Astrocyte (in vitro differentiated cells and primary cell): ENCODE results near the gene KDR.

Experiments used
- EZH2 ChIP-seq: IDR thresholded peaks from 2 replicates; pipeline ENCODE4 v1.6.1; 2012; ENCODE audit warnings: mild to moderate bottlenecking, low read length, inconsistent platforms; ENCODE audit not compliant: insufficient read depth
- TF ChIP-seq, protein P1 (sequence below): IDR thresholded peaks from 2 replicates; pipeline ENCODE4 v1.5.1; 2011; ENCODE audit warnings: low read depth, mild to moderate bottlenecking, inconsistent platforms, low read length, moderate library complexity; ENCODE audit not compliant: insufficient read depth

DNA sequence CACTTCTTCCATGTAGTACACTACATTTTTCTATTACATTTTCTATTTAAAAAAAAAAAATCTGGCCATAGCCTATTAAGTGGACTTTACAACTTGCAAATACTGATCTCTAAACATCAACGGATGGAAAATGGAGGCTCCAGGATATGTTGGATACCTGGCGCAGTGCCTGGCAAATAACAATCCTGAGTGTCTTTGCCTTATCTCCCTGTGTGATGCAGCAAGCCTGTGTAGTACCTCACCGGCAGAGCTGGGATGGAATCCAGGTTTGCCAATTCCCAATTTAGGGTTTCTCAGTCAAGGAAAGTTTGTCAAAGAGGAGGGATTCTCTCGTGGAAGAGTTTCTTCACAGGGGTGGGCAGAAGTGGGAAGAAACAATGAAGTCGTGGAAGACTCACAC lies 93.2 kb downstream of the KDR start:
- TF ChIP-seq, protein P1, sequence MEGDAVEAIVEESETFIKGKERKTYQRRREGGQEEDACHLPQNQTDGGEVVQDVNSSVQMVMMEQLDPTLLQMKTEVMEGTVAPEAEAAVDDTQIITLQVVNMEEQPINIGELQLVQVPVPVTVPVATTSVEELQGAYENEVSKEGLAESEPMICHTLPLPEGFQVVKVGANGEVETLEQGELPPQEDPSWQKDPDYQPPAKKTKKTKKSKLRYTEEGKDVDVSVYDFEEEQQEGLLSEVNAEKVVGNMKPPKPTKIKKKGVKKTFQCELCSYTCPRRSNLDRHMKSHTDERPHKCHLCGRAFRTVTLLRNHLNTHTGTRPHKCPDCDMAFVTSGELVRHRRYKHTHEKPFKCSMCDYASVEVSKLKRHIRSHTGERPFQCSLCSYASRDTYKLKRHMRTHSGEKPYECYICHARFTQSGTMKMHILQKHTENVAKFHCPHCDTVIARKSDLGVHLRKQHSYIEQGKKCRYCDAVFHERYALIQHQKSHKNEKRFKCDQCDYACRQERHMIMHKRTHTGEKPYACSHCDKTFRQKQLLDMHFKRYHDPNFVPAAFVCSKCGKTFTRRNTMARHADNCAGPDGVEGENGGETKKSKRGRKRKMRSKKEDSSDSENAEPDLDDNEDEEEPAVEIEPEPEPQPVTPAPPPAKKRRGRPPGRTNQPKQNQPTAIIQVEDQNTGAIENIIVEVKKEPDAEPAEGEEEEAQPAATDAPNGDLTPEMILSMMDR, result no peak
- TF ChIP-seq EZH2, result no peak
